ENCODE results near the gene SLC25A30. TPM values are rescaled to one million over a fixed set of nuclear protein-coding genes. Genes with fewer than 3 reads are reported as not detected.

Gene SLC25A30
- total and polyA plus RNA-seq, 2 of the 13 experiments (the other 11 are each of a cell fraction or from before 2014, with no cell fraction given), result 19.6 to 22.5 TPM

DNA sequence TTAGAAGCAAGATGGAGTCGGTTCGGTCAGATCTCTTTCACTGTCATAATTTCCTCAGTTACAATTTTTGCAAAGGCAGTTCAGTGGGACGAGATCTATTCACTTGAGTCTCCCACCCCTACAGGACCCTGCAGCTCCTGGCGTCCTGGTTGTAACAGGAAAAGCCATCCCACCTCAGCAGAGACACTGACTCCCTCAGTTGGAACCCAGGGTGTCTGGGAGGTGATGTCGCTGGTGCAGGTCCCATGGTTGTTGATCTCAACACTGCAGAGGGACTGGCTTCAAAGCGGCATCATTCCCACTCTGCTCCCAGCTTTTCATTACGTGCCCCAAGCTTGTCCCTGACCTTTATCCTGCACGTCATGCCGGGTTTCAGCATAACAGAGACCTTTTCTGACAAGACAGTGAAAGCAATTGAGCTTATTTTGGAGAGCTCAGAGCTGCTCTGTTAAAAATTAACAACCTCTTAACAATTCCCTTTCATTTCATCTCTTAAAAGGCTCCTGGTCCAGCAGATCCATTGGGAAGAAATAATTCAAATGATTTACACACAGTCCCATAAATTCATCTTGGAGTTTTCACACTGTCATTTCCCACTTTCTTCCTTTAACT is 29.0 kb upstream of the SLC25A30 start (continued):
- TF ChIP-seq, protein P1, sequence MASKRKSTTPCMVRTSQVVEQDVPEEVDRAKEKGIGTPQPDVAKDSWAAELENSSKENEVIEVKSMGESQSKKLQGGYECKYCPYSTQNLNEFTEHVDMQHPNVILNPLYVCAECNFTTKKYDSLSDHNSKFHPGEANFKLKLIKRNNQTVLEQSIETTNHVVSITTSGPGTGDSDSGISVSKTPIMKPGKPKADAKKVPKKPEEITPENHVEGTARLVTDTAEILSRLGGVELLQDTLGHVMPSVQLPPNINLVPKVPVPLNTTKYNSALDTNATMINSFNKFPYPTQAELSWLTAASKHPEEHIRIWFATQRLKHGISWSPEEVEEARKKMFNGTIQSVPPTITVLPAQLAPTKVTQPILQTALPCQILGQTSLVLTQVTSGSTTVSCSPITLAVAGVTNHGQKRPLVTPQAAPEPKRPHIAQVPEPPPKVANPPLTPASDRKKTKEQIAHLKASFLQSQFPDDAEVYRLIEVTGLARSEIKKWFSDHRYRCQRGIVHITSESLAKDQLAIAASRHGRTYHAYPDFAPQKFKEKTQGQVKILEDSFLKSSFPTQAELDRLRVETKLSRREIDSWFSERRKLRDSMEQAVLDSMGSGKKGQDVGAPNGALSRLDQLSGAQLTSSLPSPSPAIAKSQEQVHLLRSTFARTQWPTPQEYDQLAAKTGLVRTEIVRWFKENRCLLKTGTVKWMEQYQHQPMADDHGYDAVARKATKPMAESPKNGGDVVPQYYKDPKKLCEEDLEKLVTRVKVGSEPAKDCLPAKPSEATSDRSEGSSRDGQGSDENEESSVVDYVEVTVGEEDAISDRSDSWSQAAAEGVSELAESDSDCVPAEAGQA (IDR thresholded peaks at IDR 0.05; ENCODE audit: low read depth), result no peak
- TF ChIP-seq, protein P1 (CRISPR knock-in tag; IDR thresholded peaks at IDR 0.05; ENCODE audit: borderline replicate concordance), result no peak
- TF ChIP-seq THAP11 (CRISPR knock-in tag; IDR thresholded peaks at IDR 0.05) (peak; percentile 63), MYNN (CRISPR knock-in tag; IDR thresholded peaks at IDR 0.05; ENCODE audit: low read depth) (no peak), NFYB (CRISPR knock-in tag; IDR thresholded peaks at IDR 0.05) (no peak), ARID2 (CRISPR knock-in tag; IDR thresholded peaks at IDR 0.05; ENCODE audit: borderline replicate concordance) (no peak), IRF2 (CRISPR knock-in tag; IDR thresholded peaks at IDR 0.05) (peak; percentile 64), ZNF790 (CRISPR knock-in tag; IDR thresholded peaks at IDR 0.05; ENCODE audit: borderline replicate concordance) (no peak), MED13 (CRISPR knock-in tag; IDR thresholded peaks at IDR 0.05) (peak; percentile 78; the same call in 1 of the 2 replicates), GZF1 (CRISPR knock-in tag; IDR thresholded peaks at IDR 0.05) (no peak; the same call in 1 of the 2 replicates), MAFF (IDR thresholded peaks at IDR 0.05; ENCODE audit: low read depth, low read length) (0 out of 2 replicates have a peak, but pooled peaks have one; percentile 1), TOE1 (CRISPR knock-in tag; IDR thresholded peaks at IDR 0.05) (no peak), SOX13 (IDR thresholded peaks at IDR 0.05) (peak; percentile 68), SOX13 (CRISPR knock-in tag; conservative IDR thresholded peaks at IDR 0.05 in 1 of 2, IDR thresholded peaks at IDR 0.05 in 1 of 2) (peak in 1 of 2 experiments; percentile 92; a peak in 2 of 4 replicates)
- TF ChIP-seq, protein P2, sequence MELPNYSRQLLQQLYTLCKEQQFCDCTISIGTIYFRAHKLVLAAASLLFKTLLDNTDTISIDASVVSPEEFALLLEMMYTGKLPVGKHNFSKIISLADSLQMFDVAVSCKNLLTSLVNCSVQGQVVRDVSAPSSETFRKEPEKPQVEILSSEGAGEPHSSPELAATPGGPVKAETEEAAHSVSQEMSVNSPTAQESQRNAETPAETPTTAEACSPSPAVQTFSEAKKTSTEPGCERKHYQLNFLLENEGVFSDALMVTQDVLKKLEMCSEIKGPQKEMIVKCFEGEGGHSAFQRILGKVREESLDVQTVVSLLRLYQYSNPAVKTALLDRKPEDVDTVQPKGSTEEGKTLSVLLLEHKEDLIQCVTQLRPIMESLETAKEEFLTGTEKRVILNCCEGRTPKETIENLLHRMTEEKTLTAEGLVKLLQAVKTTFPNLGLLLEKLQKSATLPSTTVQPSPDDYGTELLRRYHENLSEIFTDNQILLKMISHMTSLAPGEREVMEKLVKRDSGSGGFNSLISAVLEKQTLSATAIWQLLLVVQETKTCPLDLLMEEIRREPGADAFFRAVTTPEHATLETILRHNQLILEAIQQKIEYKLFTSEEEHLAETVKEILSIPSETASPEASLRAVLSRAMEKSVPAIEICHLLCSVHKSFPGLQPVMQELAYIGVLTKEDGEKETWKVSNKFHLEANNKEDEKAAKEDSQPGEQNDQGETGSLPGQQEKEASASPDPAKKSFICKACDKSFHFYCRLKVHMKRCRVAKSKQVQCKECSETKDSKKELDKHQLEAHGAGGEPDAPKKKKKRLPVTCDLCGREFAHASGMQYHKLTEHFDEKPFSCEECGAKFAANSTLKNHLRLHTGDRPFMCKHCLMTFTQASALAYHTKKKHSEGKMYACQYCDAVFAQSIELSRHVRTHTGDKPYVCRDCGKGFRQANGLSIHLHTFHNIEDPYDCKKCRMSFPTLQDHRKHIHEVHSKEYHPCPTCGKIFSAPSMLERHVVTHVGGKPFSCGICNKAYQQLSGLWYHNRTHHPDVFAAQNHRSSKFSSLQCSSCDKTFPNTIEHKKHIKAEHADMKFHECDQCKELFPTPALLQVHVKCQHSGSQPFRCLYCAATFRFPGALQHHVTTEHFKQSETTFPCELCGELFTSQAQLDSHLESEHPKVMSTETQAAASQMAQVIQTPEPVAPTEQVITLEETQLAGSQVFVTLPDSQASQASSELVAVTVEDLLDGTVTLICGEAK (IDR thresholded peaks at IDR 0.05), result no peak
- TF ChIP-seq, protein P2 (CRISPR knock-in tag; IDR thresholded peaks at IDR 0.05), result peak; percentile 93

Measured in HepG2 (cell line).